Astrocyte of the cerebellum (primary cell): Measurements from ENCODE around the gene PTRH2.

ENCODE experiments used
- DNase-seq: peaks from one replicate; pipeline ENCODE4 v3.0.0-alpha.2; 2011; ENCODE audit warnings: low read depth
- H3K4me3 ChIP-seq: 2 replicates; pipeline ENCODE4 v1.5.1; 2011; ENCODE audit warnings: mild to moderate bottlenecking, low read depth, low read length, moderate library complexity
- in situ Hi-C: cut with HindIII; loops from 2 replicates; pipeline ENCODE4 v1.10.0; 2017; ENCODE audit warnings: low sequenced_read_pairs
- TF ChIP-seq, protein P1 (sequence below): IDR thresholded peaks from 2 replicates; pipeline ENCODE4 v1.5.1; 2012; ENCODE audit warnings: low read length, low read depth, moderate library complexity, mild to moderate bottlenecking; ENCODE audit errors: missing control alignments

PTRH2 gene

DNA sequence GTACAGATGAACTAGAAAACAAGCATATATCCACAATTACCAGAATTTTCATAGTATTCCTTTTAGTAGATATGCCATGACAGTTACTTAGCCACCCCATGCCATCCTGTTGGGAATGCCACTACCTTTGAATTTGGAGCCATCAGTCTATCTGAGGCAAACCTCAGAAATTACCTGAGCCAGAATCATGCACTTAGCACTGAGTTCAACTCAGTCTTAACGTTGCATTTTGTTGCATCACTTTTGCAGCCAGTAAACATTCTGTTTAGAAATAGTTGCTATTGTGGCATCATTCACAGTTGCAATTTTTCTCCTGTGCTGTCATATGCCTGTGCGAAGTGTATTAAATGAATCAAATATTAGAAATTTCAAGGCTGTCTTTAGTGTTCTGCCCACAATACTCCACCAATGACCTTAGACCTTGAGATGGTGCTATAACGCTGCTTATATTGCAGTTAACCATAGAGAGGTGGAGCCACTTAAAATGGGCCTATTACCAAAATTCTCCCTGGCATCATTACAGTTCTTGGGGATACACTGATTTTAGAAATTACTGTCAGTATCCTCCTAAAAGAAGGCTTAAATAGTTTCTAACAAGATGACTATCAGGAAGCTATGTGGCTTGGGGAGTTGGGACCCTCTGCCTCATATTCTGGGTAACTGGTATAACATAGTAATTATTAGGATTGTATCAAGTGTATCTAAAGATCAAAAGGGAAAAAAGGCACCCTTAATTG is 11.1 kb downstream of the PTRH2 start:
- in situ Hi-C loops: no loop called here
- DNase-seq: no peak
- TF ChIP-seq, protein P1, sequence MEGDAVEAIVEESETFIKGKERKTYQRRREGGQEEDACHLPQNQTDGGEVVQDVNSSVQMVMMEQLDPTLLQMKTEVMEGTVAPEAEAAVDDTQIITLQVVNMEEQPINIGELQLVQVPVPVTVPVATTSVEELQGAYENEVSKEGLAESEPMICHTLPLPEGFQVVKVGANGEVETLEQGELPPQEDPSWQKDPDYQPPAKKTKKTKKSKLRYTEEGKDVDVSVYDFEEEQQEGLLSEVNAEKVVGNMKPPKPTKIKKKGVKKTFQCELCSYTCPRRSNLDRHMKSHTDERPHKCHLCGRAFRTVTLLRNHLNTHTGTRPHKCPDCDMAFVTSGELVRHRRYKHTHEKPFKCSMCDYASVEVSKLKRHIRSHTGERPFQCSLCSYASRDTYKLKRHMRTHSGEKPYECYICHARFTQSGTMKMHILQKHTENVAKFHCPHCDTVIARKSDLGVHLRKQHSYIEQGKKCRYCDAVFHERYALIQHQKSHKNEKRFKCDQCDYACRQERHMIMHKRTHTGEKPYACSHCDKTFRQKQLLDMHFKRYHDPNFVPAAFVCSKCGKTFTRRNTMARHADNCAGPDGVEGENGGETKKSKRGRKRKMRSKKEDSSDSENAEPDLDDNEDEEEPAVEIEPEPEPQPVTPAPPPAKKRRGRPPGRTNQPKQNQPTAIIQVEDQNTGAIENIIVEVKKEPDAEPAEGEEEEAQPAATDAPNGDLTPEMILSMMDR: no peak
- no peak overlapping the region for H3K4me3 ChIP-seq

DNA sequence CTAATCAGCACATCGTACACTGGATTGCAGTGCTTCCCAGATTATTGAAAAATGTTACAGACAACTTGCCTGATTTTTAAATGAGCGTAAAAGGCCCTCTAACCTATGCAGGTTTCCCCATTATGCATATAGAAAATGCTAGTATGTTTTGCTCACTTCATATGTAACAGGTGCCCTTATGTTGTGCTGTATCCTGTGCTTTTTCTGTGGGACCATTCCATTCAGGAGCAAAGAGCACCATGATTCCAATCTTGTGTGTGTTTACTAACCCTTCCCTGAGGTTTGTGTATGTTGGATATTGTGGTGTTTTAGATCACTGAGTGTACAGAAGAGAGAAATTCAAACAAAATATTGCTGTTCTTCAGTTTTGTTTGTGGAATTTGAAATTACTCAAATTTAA is 12.9 kb downstream of the PTRH2 start:
- TF ChIP-seq, protein P1: no peak
- in situ Hi-C loops: no loop called here
- H3K4me3 ChIP-seq: no peak overlapping the region
- no peak for DNase-seq

DNA sequence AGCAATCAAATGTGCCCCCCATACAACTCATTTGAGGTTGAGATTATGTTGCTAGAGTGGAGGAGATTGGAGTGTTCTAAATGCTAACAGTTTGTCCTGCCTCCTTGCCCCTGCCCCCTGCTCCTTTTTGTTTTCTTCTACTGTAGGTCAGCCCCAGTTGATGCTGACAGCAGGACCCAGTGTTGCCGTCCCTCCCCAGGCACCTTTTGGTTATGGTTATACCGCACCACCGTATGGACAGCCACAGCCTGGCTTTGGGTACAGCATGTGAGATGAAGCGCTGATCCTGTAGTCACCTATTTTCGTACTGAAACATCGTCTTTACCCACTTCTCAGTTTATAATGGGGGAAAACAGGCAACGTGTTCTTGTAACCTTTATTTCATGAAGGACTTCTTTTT is 13.6 kb downstream of the PTRH2 start:
- TF ChIP-seq, protein P1: no peak
- in situ Hi-C loops: no loop called here
- H3K4me3 ChIP-seq: no peak overlapping the region
- no peak for DNase-seq

DNA sequence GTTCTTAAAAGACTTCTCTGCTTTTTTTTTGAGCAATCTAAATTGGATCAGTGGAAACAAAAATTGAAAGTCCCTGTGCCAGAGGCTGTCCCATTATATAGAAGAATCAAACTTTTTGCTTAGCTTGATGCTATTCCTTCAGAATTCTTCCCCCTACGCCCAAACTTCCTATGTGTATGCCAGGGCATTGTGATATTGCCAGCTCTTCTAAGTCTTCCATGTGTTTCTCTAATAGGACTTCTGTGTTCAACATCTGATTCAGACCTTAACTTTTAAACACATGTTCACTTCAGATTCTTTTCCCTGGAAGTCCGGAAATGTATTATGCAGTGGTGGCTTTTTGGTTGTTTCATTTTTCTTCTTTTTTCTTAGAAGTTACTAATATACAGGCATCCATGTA is 18.7 kb downstream of the PTRH2 start:
- TF ChIP-seq, protein P1: no peak
- H3K4me3 ChIP-seq: no peak overlapping the region
- DNase-seq: no peak
- in situ Hi-C loops: no loop called here

DNA sequence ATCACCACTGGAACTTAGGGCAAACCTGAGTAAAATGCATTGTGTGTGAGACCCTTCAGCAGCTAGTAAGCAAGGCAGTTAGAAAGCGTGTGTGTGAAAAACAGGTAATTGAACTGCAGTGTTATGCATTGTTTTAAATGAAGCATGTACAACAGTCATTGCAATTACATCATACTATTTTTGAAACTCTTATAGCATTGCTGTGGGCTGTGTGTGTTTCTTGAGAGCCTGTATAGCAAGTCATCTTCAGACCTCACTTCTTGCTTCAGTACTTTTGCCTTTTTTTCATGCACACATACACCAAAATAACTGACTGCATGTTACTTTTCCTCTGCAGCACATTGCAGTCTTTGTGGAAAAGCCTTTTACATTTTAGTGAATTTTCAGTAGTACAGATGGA is 19.2 kb downstream of the PTRH2 start:
- TF ChIP-seq, protein P1: no peak
- no peak for DNase-seq
- H3K4me3 ChIP-seq: no peak overlapping the region
- in situ Hi-C loops: no loop called here

DNA sequence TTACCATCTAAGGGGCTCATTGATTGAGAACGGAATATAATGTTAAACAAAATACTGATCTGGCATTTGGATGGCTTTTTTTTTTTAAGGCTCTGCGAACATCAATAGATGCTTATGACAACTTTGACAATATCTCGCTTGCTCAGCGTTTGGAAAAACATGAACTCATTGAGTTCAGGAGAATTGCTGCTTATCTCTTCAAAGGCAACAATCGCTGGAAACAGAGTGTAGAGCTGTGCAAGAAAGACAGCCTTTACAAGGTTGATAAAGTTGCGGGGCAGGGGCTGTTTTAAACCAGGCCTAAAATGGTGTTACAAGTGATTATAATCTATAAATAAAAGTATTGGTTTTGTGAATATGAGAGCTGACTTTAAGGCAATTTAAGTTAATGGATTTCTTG is 22.3 kb downstream of the PTRH2 start:
- TF ChIP-seq, protein P1: no peak
- no peak for DNase-seq
- no peak overlapping the region for H3K4me3 ChIP-seq
- in situ Hi-C loops: no loop called here

DNA sequence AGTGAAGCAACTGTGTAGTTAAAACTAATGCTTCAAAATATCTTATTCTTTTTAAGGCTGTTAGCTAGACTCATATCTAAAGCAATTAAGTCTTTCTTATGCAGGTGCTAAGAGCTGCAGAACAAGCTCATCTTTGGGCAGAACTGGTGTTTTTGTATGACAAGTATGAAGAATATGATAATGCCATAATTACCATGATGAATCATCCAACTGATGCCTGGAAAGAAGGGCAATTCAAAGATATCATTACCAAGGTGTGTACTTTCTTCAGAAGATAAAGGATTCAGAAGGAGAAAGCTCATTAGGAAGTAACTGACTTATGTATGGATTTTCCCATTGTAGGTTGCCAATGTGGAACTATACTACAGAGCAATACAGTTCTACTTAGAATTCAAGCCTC is 23.9 kb downstream of the PTRH2 start:
- in situ Hi-C loops: no loop called here
- no peak overlapping the region for H3K4me3 ChIP-seq
- no peak for DNase-seq
- TF ChIP-seq, protein P1: no peak
